Tibial nerve (tissue), 3 donors: ENCODE measurements around the gene TMC8.
A peak's percentile ranks its signal among the peaks of the same experiment; 100 is the strongest.

Source experiments
- CTCF ChIP-seq, 5 experiments: fragments of 200-600 bp in 3 of 5; fragments of 450-650 bp in 2 of 5; sonication (generic) in 3 of 5; IDR thresholded peaks; one replicate each; pipeline ENCODE4 v1.5.1; 2016 to 2019; ENCODE audit warnings: antibody characterized with exemption in 5 of 5, mild to moderate bottlenecking in 3 of 5, moderate library complexity in 2 of 5
- POLR2A ChIP-seq, 2 donors: fragments of 450-650 bp; IDR thresholded peaks; one replicate each; pipeline ENCODE4 v1.6.1; 2017; ENCODE audit warnings: antibody characterized with exemption in 2 of 2, mild to moderate bottlenecking in 2 of 2, moderate library complexity in 2 of 2

GRCh38 chr17:78112518-78113471 lies 17.8 kb upstream of the TMC8 start:
- TF ChIP-seq CTCF (IDR thresholded peaks at IDR 0.05) (peak; percentile 98 to 99 (median 99)), POLR2A (IDR thresholded peaks at IDR 0.05) (no peak)
